PC-9 (cell line): Measurements from ENCODE around the gene GJB4. TPM values are rescaled to one million over a fixed set of nuclear protein-coding genes. Genes with fewer than 3 reads are reported as not detected.

Experiments used
- BruUV-seq: library from RNA; stranded (reverse); fragments of 400-500 nt; replicated peaks from 2 replicates; lab custom pipeline; 2021; lab: Mats Ljungman, UMichigan
- CTCF ChIA-PET: fragments of 300-600 bp; sonication (Branson Sonifier 250); formaldehyde crosslinking; loops from one replicate; lab custom pipeline; 2022; ENCODE audit warnings: antibody characterized with exemption; lab: Charles Lee
- POLR2A ChIA-PET: fragments of 300-600 bp; sonication (Branson Sonifier 250); formaldehyde crosslinking; loops from one replicate; lab custom pipeline; 2022; ENCODE audit warnings: antibody characterized with exemption; ENCODE audit not compliant: unreplicated experiment; lab: Charles Lee
- DNase-seq, 2 experiments: peaks; one replicate each; pipeline versions ENCODE4 v3.0.0 to v3.0.0-alpha.2; 2015 to 2022; ENCODE audit warnings: mixed read lengths in 1 of 2
- H2AFZ ChIP-seq: fragments of 200-600 bp; sonication (generic); 2 replicates; pipeline ENCODE4 v1.8.1; 2017; ENCODE audit warnings: antibody characterized with exemption
- H3F3A ChIP-seq: fragments of 200-600 bp; sonication (generic); 2 replicates; pipeline ENCODE4 v1.8.1; 2017; ENCODE audit warnings: antibody characterized with exemption, mild to moderate bottlenecking, low read depth; ENCODE audit not compliant: insufficient read depth
- H3K27ac ChIP-seq: fragments of 200-600 bp; sonication (generic); 2 replicates; pipeline ENCODE4 v1.6.1; 2016; ENCODE audit warnings: mixed run types
- H3K27me3 ChIP-seq: fragments of 200-600 bp; sonication (generic); 2 replicates; pipeline ENCODE4 v1.6.1; 2016; ENCODE audit warnings: low read depth, mixed run types; ENCODE audit not compliant: insufficient read depth
- H3K36me3 ChIP-seq: fragments of 200-600 bp; sonication (generic); 2 replicates; pipeline ENCODE4 v1.6.1; 2016; ENCODE audit warnings: low read depth, mixed run types
- H3K4me1 ChIP-seq: fragments of 200-600 bp; sonication (generic); replicated peaks from 2 replicates; pipeline ENCODE4 v1.6.1; 2016; ENCODE audit warnings: mixed run types; ENCODE audit not compliant: insufficient read depth
- H3K4me2 ChIP-seq: fragments of 200-600 bp; sonication (generic); 2 replicates; pipeline ENCODE4 v1.6.1; 2017; ENCODE audit warnings: mixed run types
- H3K4me3 ChIP-seq: fragments of 200-600 bp; sonication (generic); 2 replicates; pipeline ENCODE4 v1.6.1; 2016; ENCODE audit warnings: mixed run types
- H3K79me2 ChIP-seq: fragments of 200-600 bp; sonication (generic); 2 replicates; pipeline ENCODE4 v1.6.1; 2017; ENCODE audit warnings: low read depth, mixed run types
- H3K9me2 ChIP-seq: fragments of 200-600 bp; sonication (generic); 2 replicates; pipeline ENCODE4 v1.8.1; 2017; ENCODE audit warnings: mild to moderate bottlenecking; ENCODE audit not compliant: insufficient read depth
- H3K9me3 ChIP-seq: fragments of 200-600 bp; sonication (generic); 2 replicates; pipeline ENCODE4 v1.8.1; 2016; ENCODE audit warnings: low read depth; ENCODE audit not compliant: insufficient read depth
- H4K20me1 ChIP-seq: fragments of 200-600 bp; sonication (generic); 2 replicates; pipeline ENCODE4 v1.8.1; 2017; ENCODE audit not compliant: insufficient read depth
- CTCF ChIP-seq: fragments of 200-600 bp; sonication (generic); conservative IDR thresholded peaks from 2 replicates; pipeline ENCODE4 v1.6.1; 2017; ENCODE audit warnings: mixed run types, antibody characterized with exemption, mild to moderate bottlenecking, moderate library complexity
- EZH2 ChIP-seq: fragments of 200-600 bp; sonication (generic); IDR thresholded peaks from 2 replicates; pipeline ENCODE4 v1.8.0; 2017; ENCODE audit warnings: antibody characterized with exemption, low read depth
- intact Hi-C: fragments of 100-400 bp; cut with micrococcal nuclease; formaldehyde crosslinking; loops from one replicate; pipeline ENCODE4 v1.10.0; 2022; ENCODE audit not compliant: unreplicated experiment
- total RNA-seq: library from RNA; stranded (reverse); gene quantifications from 2 replicates; pipeline ENCODE4 v1.2.3, GENCODE V29; 2021

Gene GJB4
- total RNA-seq, 1 experiment from 2014 or later = 5.8 TPM

- Histone ChIP-seq H3K9me3 (no peaks in the 10 kb centered on the region), H3K27me3 (no peaks in the 10 kb centered on the region), H3K4me3 (peak overlapping the region; percentile 98), H2AFZ (peak overlapping the region; percentile 86), H3K36me3 (peaks cover 26% of the 10 kb centered on the region; the same call in 1 of the 2 replicates), H3K4me1 (peaks cover 63% of the 10 kb centered on the region), H3K79me2 (peaks cover 57% of the 10 kb centered on the region), H3K9me2 (no peaks in the 10 kb centered on the region), H3K27ac (peak overlapping the region; percentile 92), H3K4me2 (peak overlapping the region; percentile 97), H4K20me1 (peaks cover 30% of the 10 kb centered on the region), H3F3A (peaks cover 65% of the 10 kb centered on the region)
- intact Hi-C loops = loop anchor here (1.0 kb wide), 2 partner anchors 19 to 23 kb away; partner anchors contain the start of gene GJB4
- DNase-seq = peak; percentile 77 to 78
- no TSS peak for BruUV-seq
- POLR2A ChIA-PET = interaction anchor here (0.6 to 2.2 kb wide), 9 partner anchors 18 to 1607 kb away, joined by 3 to 27 read pairs (median 6); partner anchors contain the start of genes GJB4, GJB5 and NCDN
- CTCF ChIA-PET = interaction anchor here (0.7 to 1.9 kb wide), 5 partner anchors 19 to 37 kb away, joined by 3 to 11 read pairs (median 5); partner anchors contain the start of genes GJB4 and GJB5
- TF ChIP-seq EZH2 (no peak), CTCF (peak; percentile 37; the same call in 1 of the 2 replicates)
These were observed 22.4 kb downstream of the GJB4 start for GRCh38 chr1:34781844-34782391.

- H2AFZ ChIP-seq = no peak overlapping the region
- ChIA-PET CTCF (no interaction called here), POLR2A (no interaction called here)
- DNase-seq = no peak
- peaks cover 26% of the 10 kb centered on the region; the same call in 1 of the 2 replicates for H3K36me3 ChIP-seq
- TF ChIP-seq EZH2 = no peak
- no peak for TF ChIP-seq CTCF
- H3F3A ChIP-seq = peaks cover 61% of the 10 kb centered on the region
- no peaks in the 10 kb centered on the region for H3K27me3 ChIP-seq
- intact Hi-C loops = loop anchor here (5.0 kb wide), 1 partner anchor 83 kb away; no protein-coding TSS in a partner anchor
- no peaks in the 10 kb centered on the region for H3K9me2 ChIP-seq
- no peak overlapping the region for H3K4me3 ChIP-seq
- peaks cover 35% of the 10 kb centered on the region for H3K4me1 ChIP-seq
- H3K27ac ChIP-seq = no peak overlapping the region
- H4K20me1 ChIP-seq = peaks cover 30% of the 10 kb centered on the region
- H3K4me2 ChIP-seq = peak overlapping the region; percentile 97; the same call in 1 of the 2 replicates
- BruUV-seq = no TSS peak
- H3K9me3 ChIP-seq = no peaks in the 10 kb centered on the region
- H3K79me2 ChIP-seq = peaks cover 57% of the 10 kb centered on the region
These were observed 25.2 kb downstream of the GJB4 start for GRCh38 chr1:34784751-34785221.

- H3K27ac ChIP-seq = no peak overlapping the region
- intact Hi-C loops = loop anchor here (5.0 kb wide), 1 partner anchor 82 kb away; no protein-coding TSS in a partner anchor
- H3K27me3 ChIP-seq = no peaks in the 10 kb centered on the region
- ChIA-PET POLR2A (no interaction called here), CTCF (interaction anchor here (0.6 kb wide), 1 partner anchor 575 kb away, joined by 6 read pairs; no protein-coding TSS in a partner anchor)
- H3K4me1 ChIP-seq = peaks cover 29% of the 10 kb centered on the region
- BruUV-seq = no TSS peak
- no peak overlapping the region for H3K4me3 ChIP-seq
- DNase-seq = no peak
- peaks cover 52% of the 10 kb centered on the region for H3K79me2 ChIP-seq
- TF ChIP-seq CTCF (no peak), EZH2 (no peak)
- H4K20me1 ChIP-seq = peaks cover 30% of the 10 kb centered on the region
- no peak overlapping the region for H2AFZ ChIP-seq
- H3K9me3 ChIP-seq = no peaks in the 10 kb centered on the region
- H3K36me3 ChIP-seq = peaks cover 26% of the 10 kb centered on the region; the same call in 1 of the 2 replicates
- H3F3A ChIP-seq = peaks cover 55% of the 10 kb centered on the region
- H3K9me2 ChIP-seq = no peaks in the 10 kb centered on the region
- no peak overlapping the region for H3K4me2 ChIP-seq
These were observed 25.8 kb downstream of the GJB4 start for GRCh38 chr1:34785231-34785874.
